ENCODE measurements around the gene NXPE4.

The NXPE4 gene

GRCh38 chr11:114525682-114526081, 69.9 kb downstream of the NXPE4 start:
- Histone ChIP-seq H3K9me2 (replicated peaks; ENCODE audit: control insufficient read depth, low read length) (no peaks in the 10 kb centered on the region), H3K4me3 (ENCODE audit: low read length) (no peak overlapping the region), H3K4me2 (ENCODE audit: low read length) (no peak overlapping the region), H3K36me3 (ENCODE audit: control insufficient read depth, low read length) (no peaks in the 10 kb centered on the region), H3K4me1 (ENCODE audit: control insufficient read depth, low read length) (0 out of 2 replicates have a peak, but pooled peaks cover 3% of the 10 kb centered on the region), H3F3A (ENCODE audit: control insufficient read depth, insufficient read depth) (no peaks in the 10 kb centered on the region), H3K79me2 (ENCODE audit: control insufficient read depth, low read length) (no peaks in the 10 kb centered on the region), H3K27ac (ENCODE audit: low read depth, low read length) (no peak overlapping the region), H3K9me3 (ENCODE audit: control insufficient read depth, insufficient read depth, low read length) (peaks cover 8% of the 10 kb centered on the region; the same call in 1 of the 2 replicates), H4K20me1 (ENCODE audit: control insufficient read depth, insufficient read depth, low read depth, low read length) (no peaks in the 10 kb centered on the region), H3K27me3 (ENCODE audit: control insufficient read depth, low read length) (no peaks in the 10 kb centered on the region)
- TF ChIP-seq CTCF (IDR thresholded peaks at IDR 0.05; ENCODE audit: low read depth, low read length, poor library complexity, severe bottlenecking): no peak
- no peak for TF ChIP-seq EZH2phosphoT487 (IDR thresholded peaks at IDR 0.05; ENCODE audit: borderline replicate concordance, low read length)

- no peak overlapping the region for H3K4me3 ChIP-seq (ENCODE audit: low read length)
- H3K27ac ChIP-seq (ENCODE audit: low read depth, low read length): no peak overlapping the region
- no peaks in the 10 kb centered on the region for H3K9me2 ChIP-seq (replicated peaks; ENCODE audit: control insufficient read depth, low read length)
- no peaks in the 10 kb centered on the region for H3F3A ChIP-seq (ENCODE audit: control insufficient read depth, insufficient read depth)
- no peaks in the 10 kb centered on the region for H4K20me1 ChIP-seq (ENCODE audit: control insufficient read depth, insufficient read depth, low read depth, low read length)
- no peak for TF ChIP-seq CTCF (IDR thresholded peaks at IDR 0.05; ENCODE audit: low read depth, low read length, poor library complexity, severe bottlenecking)
- no peak for TF ChIP-seq EZH2phosphoT487 (IDR thresholded peaks at IDR 0.05; ENCODE audit: borderline replicate concordance, low read length)
- H3K9me3 ChIP-seq (ENCODE audit: control insufficient read depth, insufficient read depth, low read length): peaks cover 8% of the 10 kb centered on the region; the same call in 1 of the 2 replicates
- H3K36me3 ChIP-seq (ENCODE audit: control insufficient read depth, low read length): no peaks in the 10 kb centered on the region
- no peaks in the 10 kb centered on the region for H3K79me2 ChIP-seq (ENCODE audit: control insufficient read depth, low read length)
- no peaks in the 10 kb centered on the region for H3K27me3 ChIP-seq (ENCODE audit: control insufficient read depth, low read length)
- 0 out of 2 replicates have a peak, but pooled peaks cover 3% of the 10 kb centered on the region for H3K4me1 ChIP-seq (ENCODE audit: control insufficient read depth, low read length)
- H3K4me2 ChIP-seq (ENCODE audit: low read length): no peak overlapping the region
Observed at GRCh38 chr11:114524122-114524521, 71.5 kb downstream of the NXPE4 start.

GRCh38 chr11:114522818-114523217, 72.8 kb downstream of the NXPE4 start:
- Histone ChIP-seq H3K27ac (ENCODE audit: low read depth, low read length) (no peak overlapping the region), H3K79me2 (ENCODE audit: control insufficient read depth, low read length) (no peaks in the 10 kb centered on the region), H3K4me3 (ENCODE audit: low read length) (no peak overlapping the region), H3K36me3 (ENCODE audit: control insufficient read depth, low read length) (no peaks in the 10 kb centered on the region), H3K9me2 (replicated peaks; ENCODE audit: control insufficient read depth, low read length) (no peaks in the 10 kb centered on the region), H3K4me2 (ENCODE audit: low read length) (no peak overlapping the region), H3K4me1 (ENCODE audit: control insufficient read depth, low read length) (0 out of 2 replicates have a peak, but pooled peaks cover 3% of the 10 kb centered on the region), H3F3A (ENCODE audit: control insufficient read depth, insufficient read depth) (no peaks in the 10 kb centered on the region), H4K20me1 (ENCODE audit: control insufficient read depth, insufficient read depth, low read depth, low read length) (no peaks in the 10 kb centered on the region), H3K9me3 (ENCODE audit: control insufficient read depth, insufficient read depth, low read length) (peaks cover 8% of the 10 kb centered on the region; the same call in 1 of the 2 replicates), H3K27me3 (ENCODE audit: control insufficient read depth, low read length) (no peaks in the 10 kb centered on the region)
- TF ChIP-seq CTCF (IDR thresholded peaks at IDR 0.05; ENCODE audit: low read depth, low read length, poor library complexity, severe bottlenecking) (no peak), EZH2phosphoT487 (IDR thresholded peaks at IDR 0.05; ENCODE audit: borderline replicate concordance, low read length) (no peak)
